GM21515 (cell line): ENCODE results near the gene PPP4C.

ENCODE experiments used
- ATAC-seq: cut with Tn5 transposase; IDR thresholded peaks from one replicate; pipeline ENCODE4 v1.9.1; 2021; ENCODE audit not compliant: unreplicated experiment

The PPP4C gene

GRCh38 chr16:30054959-30055553, 20.7 kb upstream of the PPP4C start:
- no peak for ATAC-seq

- ATAC-seq: no peak
These were observed 15.4 kb upstream of the PPP4C start for GRCh38 chr16:30060346-30060745.

- ATAC-seq: no peak
These were observed 14.8 kb upstream of the PPP4C start for GRCh38 chr16:30060836-30061554.

- ATAC-seq: no peak
These were observed 12.4 kb upstream of the PPP4C start for GRCh38 chr16:30063278-30063892.

- no peak for ATAC-seq
These were observed 11.7 kb upstream of the PPP4C start for GRCh38 chr16:30063893-30064728.

- ATAC-seq: no peak
These were observed 11.1 kb upstream of the PPP4C start for GRCh38 chr16:30064729-30065101.

GRCh38 chr16:30065102-30065942, 10.5 kb upstream of the PPP4C start, which contains the start of gene ALDOA:
ALDOA (plus strand) TSS chr16:30065760; CDS start chr16:30066898, 1,138 bp downstream.
- ATAC-seq: peak; percentile 72

GRCh38 chr16:30065943-30066760, 9.6 kb upstream of the PPP4C start:
- ATAC-seq: no peak

GRCh38 chr16:30066761-30067583, 8.8 kb upstream of the PPP4C start:
- ATAC-seq: no peak

GRCh38 chr16:30067584-30067916, 8.2 kb upstream of the PPP4C start:
- ATAC-seq: no peak

GRCh38 chr16:30068333-30068732, 7.5 kb upstream of the PPP4C start:
- no peak for ATAC-seq

- no peak for ATAC-seq
These were observed 6.8 kb upstream of the PPP4C start for GRCh38 chr16:30068750-30069610.

GRCh38 chr16:30069611-30070462, 6.0 kb upstream of the PPP4C start:
- no peak for ATAC-seq

- ATAC-seq: no peak
These were observed 5.3 kb upstream of the PPP4C start for GRCh38 chr16:30070490-30070889.

- peak; percentile 14 for ATAC-seq
These were observed 540 bp downstream of the PPP4C start for GRCh38 chr16:30076276-30076791.

GRCh38 chr16:30077656-30078055, 1.9 kb downstream of the PPP4C start:
- ATAC-seq: no peak

GRCh38 chr16:30078744-30079143, 3.0 kb downstream of the PPP4C start:
- no peak for ATAC-seq
